ENCODE measurements around the gene SEMA3G. TPM values are rescaled to one million over a fixed set of nuclear protein-coding genes. Genes with fewer than 3 reads are reported as not detected.

Gene SEMA3G
- total RNA-seq, 1 experiment from 2014 or later, result 1.6 TPM

- no peak for TF ChIP-seq TCF7 (CRISPR knock-in tag; IDR thresholded peaks at IDR 0.05; ENCODE audit: low read depth)
Observed at GRCh38 chr3:52473026-52473425, 28.1 kb upstream of the SEMA3G start (continued).

- DNase-seq (ENCODE audit: low spot score) (no peak), ATAC-seq (no peak)
- ChIA-PET POLR2A (no interaction called here), CTCF (interaction anchor here (1.2 to 2.3 kb wide), 8 partner anchors 14 to 87 kb away, joined by 3 to 10 read pairs (median 5); partner anchors contain the start of genes STAB1 and UQCC5)
- TF ChIP-seq TCF7 (CRISPR knock-in tag; IDR thresholded peaks at IDR 0.05; ENCODE audit: low read depth), result no peak
- TF ChIP-seq ERG (CRISPR knock-in tag; IDR thresholded peaks at IDR 0.05), result no peak
- no peak for TF ChIP-seq ATF3 (CRISPR knock-in tag; conservative IDR thresholded peaks at IDR 0.05)
- no peak for TF ChIP-seq E2F4 (CRISPR knock-in tag; IDR thresholded peaks at IDR 0.05; ENCODE audit: borderline replicate concordance, low read depth)
- no peak for TF ChIP-seq FOXK1 (CRISPR knock-in tag; IDR thresholded peaks at IDR 0.05)
- TF ChIP-seq MAX (CRISPR knock-in tag; IDR thresholded peaks at IDR 0.05), result no peak
- no peaks in the 10 kb centered on the region for H3K9me3 Mint-ChIP-seq
- H3K4me3 Mint-ChIP-seq, result no peak overlapping the region
- peak overlapping the region; percentile 23; the same call in 1 of the 2 replicates for H3K27ac Mint-ChIP-seq
- H3K36me3 Mint-ChIP-seq, result peaks cover 48% of the 10 kb centered on the region
- no peaks in the 10 kb centered on the region for H3K4me1 Mint-ChIP-seq
- H3K27me3 Mint-ChIP-seq (ENCODE audit: low read depth), result no peaks in the 10 kb centered on the region
Observed at GRCh38 chr3:52472239-52473000, 27.5 kb upstream of the SEMA3G start.

GRCh38 chr3:52471371-52472238 lies 26.7 kb upstream of the SEMA3G start:
- POLR2A ChIA-PET, result no interaction called here
- H3K27ac Mint-ChIP-seq, result 0 out of 2 replicates have a peak overlapping the region, but pooled peaks have one; percentile 23

More at GRCh38 chr3:52471371-52472238, 26.7 kb upstream of the SEMA3G start:
- H3K4me3 Mint-ChIP-seq, result no peak overlapping the region
- ATAC-seq (peak; percentile 90), DNase-seq (ENCODE audit: low spot score) (peak; percentile 64)
- H3K9me3 Mint-ChIP-seq, result no peaks in the 10 kb centered on the region
- H3K36me3 Mint-ChIP-seq, result peaks cover 45% of the 10 kb centered on the region
- no peaks in the 10 kb centered on the region for H3K27me3 Mint-ChIP-seq (ENCODE audit: low read depth)
- CTCF ChIA-PET, result interaction anchor here (0.8 to 2.3 kb wide), 11 partner anchors 8 to 327 kb away, joined by 3 to 12 read pairs (median 5); partner anchors contain the start of genes STAB1 and UQCC5
- TF ChIP-seq ZNF281 (CRISPR knock-in tag; IDR thresholded peaks at IDR 0.05) (no peak), CTCF (IDR thresholded peaks at IDR 0.05) (peak; percentile 70)
- no peaks in the 10 kb centered on the region for H3K4me1 Mint-ChIP-seq
